ENCODE data around the gene PDS5A. TPM values are rescaled to one million over a fixed set of nuclear protein-coding genes. Genes with fewer than 3 reads are reported as not detected.

The PDS5A gene
- total and polyA plus RNA-seq, 12 donors, result 12.6 to 36.2 (median 30.9) TPM

GRCh38 chr4:39978378-39978775, 666 bp upstream of the PDS5A start:
- H3K4me3 ChIP-seq, result peak overlapping the region in 9 of 10 donors; percentile 72 to 98 (median 93)
- H3K4me1 ChIP-seq, result peaks cover 0 to 34% (median 20%) of the 10 kb centered on the region in 9 donors
- no peaks in the 10 kb centered on the region for H3K27me3 ChIP-seq

GRCh38 chr4:39976945-39977488, 694 bp downstream of the PDS5A start:
- 0 to 1% methylated on average over 50 to 54 of the region's 54 CpGs for WGBS, 2 donors
- Histone ChIP-seq H3K4me3 (peak overlapping the region; percentile 72 to 98 (median 93)), H3K36me3 (peaks cover 0 to 40% (median 9%) of the 10 kb centered on the region in 9 donors), H3K27me3 (no peaks in the 10 kb centered on the region), H3K4me1 (peaks cover 0 to 38% (median 20%) of the 10 kb centered on the region in 9 donors), H3K9me3 (no peaks in the 10 kb centered on the region), H3K27ac (peak overlapping the region; percentile 84 to 96 (median 94))
- ATAC-seq (peak; percentile 24 to 75 (median 38)), DNase-seq (peak in 1 of 2 donors; percentile 38)
- TF ChIP-seq, protein P1, sequence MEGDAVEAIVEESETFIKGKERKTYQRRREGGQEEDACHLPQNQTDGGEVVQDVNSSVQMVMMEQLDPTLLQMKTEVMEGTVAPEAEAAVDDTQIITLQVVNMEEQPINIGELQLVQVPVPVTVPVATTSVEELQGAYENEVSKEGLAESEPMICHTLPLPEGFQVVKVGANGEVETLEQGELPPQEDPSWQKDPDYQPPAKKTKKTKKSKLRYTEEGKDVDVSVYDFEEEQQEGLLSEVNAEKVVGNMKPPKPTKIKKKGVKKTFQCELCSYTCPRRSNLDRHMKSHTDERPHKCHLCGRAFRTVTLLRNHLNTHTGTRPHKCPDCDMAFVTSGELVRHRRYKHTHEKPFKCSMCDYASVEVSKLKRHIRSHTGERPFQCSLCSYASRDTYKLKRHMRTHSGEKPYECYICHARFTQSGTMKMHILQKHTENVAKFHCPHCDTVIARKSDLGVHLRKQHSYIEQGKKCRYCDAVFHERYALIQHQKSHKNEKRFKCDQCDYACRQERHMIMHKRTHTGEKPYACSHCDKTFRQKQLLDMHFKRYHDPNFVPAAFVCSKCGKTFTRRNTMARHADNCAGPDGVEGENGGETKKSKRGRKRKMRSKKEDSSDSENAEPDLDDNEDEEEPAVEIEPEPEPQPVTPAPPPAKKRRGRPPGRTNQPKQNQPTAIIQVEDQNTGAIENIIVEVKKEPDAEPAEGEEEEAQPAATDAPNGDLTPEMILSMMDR (IDR thresholded peaks at IDR 0.05), result no peak
- intact Hi-C loops (cut with DNase I), result loop anchor here (1.0 to 10.0 kb wide), 18 partner anchors 52 to 510 kb away; partner anchors contain the start of genes UGDH (in 4 of the 10), N4BP2 (in 3 of the 10), SMIM14 (in 3 of the 10) and UBE2K (in 2 of the 10)

More at GRCh38 chr4:39978378-39978775, 666 bp upstream of the PDS5A start:
- Histone ChIP-seq H3K36me3 (peaks cover 0 to 28% (median 9%) of the 10 kb centered on the region in 9 donors), H3K9me3 (no peaks in the 10 kb centered on the region), H3K27ac (peak overlapping the region; percentile 84 to 96 (median 94))
- ATAC-seq, result no peak
- DNase-seq, result no peak
- intact Hi-C loops (cut with DNase I), result loop anchor here (1.0 to 10.0 kb wide), 12 partner anchors 54 to 511 kb away; partner anchors contain the start of genes UGDH (in 4 of the 10), SMIM14 (in 3 of the 10), UBE2K (in 2 of the 10) and N4BP2 (in 1 of the 10)
- TF ChIP-seq, protein P1 (IDR thresholded peaks at IDR 0.05), result no peak
- WGBS, 2 donors, result 30 to 32% methylated on average over 5 of the region's 5 CpGs

DNA sequence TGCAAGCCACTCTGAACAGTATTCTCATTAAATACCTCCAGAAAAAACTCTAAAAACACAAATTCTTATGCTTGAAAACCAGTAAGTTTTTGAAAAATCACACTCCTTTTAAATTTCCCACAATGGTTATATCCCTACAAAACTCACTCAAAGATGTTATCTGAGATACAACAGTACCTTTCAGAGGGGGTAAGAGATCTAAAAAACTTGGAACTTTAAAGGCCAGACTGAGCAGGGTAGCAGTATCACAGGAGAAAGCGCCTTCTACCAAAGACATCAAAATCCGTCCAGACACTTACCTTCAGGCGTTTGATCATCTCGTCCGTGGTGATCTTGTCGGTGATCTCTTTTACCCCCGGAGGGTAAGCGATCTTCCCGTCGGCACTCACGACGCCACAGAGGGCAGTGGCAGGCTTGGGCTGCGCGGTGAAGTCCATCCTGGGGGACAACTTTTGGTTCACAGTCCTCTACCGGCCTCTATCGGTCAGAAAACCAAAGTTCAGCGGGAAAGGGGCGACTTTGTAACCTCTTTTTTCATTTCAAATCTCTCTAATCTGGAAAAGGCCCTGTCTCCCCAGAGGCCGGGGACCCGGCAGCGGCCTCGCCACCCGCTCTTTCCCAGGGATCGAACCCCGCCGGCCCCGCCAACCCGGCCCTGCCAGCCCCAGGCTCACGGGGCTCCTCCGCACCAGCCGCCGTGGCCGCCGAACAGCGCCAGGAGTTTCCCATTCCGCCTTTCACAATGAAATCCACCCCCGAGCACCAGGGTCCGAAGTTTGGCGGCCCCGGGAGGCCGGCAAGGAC, 1.4 kb downstream of the PDS5A start:
- WGBS, 2 donors, result 1 to 2% methylated on average over 41 of the region's 41 CpGs
- Histone ChIP-seq H3K4me1 (peaks cover 0 to 44% (median 20%) of the 10 kb centered on the region in 9 donors), H3K36me3 (peaks cover 0 to 47% (median 9%) of the 10 kb centered on the region in 9 donors), H3K27me3 (no peaks in the 10 kb centered on the region), H3K27ac (peak overlapping the region; percentile 84 to 96 (median 94)), H3K9me3 (no peaks in the 10 kb centered on the region), H3K4me3 (peak overlapping the region; percentile 72 to 98 (median 93))
- TF ChIP-seq, protein P1 (IDR thresholded peaks at IDR 0.05), result peak; percentile 75 to 93 (median 86)
- DNase-seq (peak; percentile 70 to 85), ATAC-seq (peak; percentile 72 to 89 (median 82))
- intact Hi-C loops (cut with DNase I), result loop anchor here (1.0 to 10.0 kb wide), 17 partner anchors 52 to 509 kb away; partner anchors contain the start of genes UGDH (in 4 of the 10), N4BP2 (in 3 of the 10), SMIM14 (in 3 of the 10) and UBE2K (in 2 of the 10)
